ENCODE results near the gene KCNC3.

Gene KCNC3

DNA sequence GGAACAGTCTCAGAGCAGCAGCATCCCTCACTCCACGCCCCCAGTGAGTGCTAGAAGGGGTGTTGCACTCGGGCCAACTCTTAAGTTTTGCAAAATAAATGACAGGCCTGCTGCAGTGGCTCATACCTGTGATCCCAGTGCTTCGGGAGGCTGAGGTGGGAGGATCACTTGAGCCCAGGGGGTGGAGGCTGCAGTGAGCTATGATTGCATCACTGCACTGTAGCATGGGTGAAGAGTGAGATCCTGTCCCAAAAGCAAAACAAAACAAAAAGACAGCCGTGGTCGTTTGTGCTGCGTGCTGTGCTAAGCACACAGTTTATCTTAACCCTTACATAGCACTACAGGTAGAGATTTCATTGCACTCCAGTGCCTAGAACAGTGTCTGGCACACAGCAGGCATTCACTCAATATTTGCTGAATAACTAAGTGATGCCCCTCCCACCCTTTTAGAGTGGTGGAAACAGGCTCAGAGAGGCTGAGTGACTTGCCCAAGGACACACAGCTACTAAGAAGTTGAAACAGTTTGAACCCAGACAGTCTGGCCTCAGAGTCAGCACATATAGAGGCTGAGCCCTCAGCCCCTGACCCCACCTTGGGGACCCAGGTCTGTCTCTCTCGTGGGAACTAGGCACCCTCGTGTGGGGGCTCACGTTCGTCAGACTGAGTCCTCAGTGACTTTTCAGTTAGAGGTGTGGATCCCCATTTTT, 18.3 kb downstream of the KCNC3 start:
- no peak for DNase-seq (ENCODE audit: low spot score)

DNA sequence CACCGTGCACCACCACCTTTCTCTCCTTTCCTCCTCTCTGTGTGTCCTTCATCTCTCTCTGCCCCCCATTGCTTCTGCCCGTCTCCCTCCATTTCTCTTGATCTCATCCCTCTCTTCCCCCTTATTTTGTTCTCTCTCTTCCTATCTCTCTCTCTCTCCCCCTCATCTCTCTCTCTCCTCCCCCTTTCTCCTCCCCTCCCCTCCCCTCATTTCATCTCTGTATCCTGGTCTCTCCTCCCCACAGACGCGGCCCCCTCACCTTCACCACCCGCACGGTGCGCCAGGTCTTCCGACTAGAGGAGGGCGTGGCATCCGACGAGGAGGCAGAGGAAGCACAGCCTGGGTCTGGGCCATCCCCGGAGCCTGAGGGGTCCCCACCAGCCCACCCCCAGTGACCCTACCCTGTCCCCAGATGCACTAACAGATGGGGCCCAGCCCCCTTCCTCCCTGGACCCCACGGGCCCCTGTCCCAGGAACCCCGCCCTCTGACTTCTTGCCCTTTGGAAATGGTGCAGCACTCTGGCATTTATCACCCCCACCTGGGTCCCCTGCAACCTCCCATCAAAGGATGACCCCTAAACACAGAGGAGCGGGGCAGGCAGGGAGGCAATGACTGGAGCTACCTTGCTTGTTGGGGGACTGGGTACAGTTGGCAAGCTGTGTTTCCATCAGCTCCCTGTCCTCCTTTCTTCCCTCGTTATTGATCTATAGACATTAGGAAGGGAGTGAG, 19.6 kb downstream of the KCNC3 start:
- DNase-seq (ENCODE audit: low spot score): no peak

DNA sequence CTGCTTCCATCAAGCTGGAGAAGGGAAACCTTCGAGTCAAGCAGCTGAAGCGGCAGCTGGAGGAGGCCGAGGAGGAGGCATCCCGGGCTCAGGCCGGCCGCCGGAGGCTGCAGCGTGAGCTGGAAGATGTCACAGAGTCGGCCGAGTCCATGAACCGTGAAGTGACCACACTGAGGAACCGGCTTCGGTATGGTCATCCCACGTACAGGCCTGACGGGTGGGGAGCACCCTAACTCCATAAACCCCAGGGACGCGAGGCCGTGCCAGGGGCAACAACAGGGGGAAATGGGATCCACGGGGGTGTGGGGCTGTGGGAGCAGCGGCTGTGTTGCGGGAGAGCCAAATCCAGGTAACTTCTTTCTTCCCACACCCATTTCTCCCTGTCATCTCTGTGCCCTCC, 20.2 kb downstream of the KCNC3 start:
- DNase-seq (ENCODE audit: low spot score): no peak

DNA sequence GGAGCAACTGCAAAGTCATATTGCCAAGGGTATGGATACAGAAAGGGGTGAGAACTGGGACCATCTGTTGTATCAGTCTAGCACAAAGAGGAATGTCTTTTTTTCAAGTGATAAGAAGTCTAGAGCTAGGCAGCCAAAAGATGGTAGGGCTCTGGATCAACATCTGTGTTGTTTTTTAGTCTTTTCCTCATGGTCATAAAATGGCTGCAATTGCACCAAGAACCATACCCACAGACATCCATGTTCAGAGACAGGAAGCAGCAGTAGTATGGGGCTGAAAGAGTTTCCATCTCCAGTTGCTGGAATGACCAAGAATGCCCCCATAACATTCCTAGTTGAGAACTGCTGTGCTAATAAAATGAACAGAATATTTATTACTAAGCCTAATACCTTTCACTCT, 25.6 kb downstream of the KCNC3 start:
- no peak for DNase-seq (ENCODE audit: low spot score)

DNA sequence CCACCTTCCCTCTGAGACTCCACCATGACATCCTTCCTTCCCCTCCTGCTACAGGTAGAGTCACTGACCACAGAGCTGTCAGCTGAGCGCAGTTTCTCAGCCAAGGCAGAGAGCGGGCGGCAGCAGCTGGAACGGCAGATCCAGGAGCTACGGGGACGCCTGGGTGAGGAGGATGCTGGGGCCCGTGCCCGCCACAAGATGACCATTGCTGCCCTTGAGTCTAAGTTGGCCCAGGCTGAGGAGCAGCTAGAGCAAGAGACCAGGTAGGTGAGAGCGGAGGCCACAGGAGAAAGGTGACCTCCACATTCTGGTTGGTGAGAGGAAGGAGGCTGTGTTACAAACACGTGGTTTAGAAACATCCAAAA, 27.6 kb downstream of the KCNC3 start:
- no peak for DNase-seq (ENCODE audit: low spot score)

DNA sequence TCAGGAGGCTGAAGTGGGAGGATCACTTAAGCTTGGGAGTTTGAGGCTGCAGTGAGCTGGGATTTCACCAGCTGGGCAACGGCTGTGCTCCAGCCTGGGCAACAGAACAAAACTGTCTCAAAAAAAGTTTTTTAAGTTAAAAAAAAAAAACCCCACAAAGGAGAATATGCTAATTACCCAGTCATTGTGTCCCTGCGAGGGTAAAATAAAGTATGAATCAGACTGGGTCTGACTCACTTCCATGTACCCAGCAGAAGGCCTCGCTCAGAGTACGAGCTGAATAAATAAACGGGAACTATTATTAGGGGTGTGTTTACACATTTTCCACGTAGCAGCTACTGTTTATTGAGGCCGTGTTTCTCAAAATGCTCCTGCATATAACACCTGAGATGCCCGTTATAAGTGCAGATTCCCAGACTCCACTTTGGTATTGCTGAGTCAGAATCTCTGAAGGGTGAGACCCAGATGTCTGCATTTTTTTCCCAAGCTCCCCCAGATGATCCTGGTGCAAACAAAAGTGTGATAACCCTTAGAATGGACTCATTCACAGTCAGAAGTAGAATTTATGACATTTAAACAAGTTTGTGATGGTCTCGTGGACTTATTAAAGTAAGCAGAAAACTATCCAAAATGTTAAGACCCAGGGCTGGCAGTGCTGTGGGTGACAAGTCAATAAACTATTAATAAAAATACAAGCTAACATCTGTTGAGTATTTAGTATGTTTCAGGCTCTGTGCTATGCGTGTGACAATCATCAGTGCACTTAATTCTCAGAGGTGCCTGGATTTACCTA, 28.2 kb downstream of the KCNC3 start:
- no peak for DNase-seq (ENCODE audit: low spot score)

DNA sequence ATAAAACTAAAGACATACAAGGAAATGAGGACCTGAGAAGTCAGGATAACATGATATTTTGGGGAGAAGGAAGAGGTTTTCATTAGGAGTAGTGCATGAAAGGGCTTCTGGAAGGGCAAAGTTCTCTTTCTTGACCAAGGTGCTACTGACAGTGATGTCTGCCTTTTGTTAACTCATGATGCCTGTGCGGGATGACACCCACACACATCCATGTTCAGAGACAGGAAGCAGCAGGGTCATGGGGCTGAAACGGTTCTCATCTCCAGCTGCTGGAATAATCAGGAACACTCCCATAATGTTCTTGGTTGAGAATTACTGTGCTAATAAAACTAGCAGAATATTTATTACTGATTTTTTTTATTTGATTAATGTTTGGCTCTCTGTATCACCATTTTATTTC, 29.1 kb downstream of the KCNC3 start:
- DNase-seq (ENCODE audit: low spot score): no peak

DNA sequence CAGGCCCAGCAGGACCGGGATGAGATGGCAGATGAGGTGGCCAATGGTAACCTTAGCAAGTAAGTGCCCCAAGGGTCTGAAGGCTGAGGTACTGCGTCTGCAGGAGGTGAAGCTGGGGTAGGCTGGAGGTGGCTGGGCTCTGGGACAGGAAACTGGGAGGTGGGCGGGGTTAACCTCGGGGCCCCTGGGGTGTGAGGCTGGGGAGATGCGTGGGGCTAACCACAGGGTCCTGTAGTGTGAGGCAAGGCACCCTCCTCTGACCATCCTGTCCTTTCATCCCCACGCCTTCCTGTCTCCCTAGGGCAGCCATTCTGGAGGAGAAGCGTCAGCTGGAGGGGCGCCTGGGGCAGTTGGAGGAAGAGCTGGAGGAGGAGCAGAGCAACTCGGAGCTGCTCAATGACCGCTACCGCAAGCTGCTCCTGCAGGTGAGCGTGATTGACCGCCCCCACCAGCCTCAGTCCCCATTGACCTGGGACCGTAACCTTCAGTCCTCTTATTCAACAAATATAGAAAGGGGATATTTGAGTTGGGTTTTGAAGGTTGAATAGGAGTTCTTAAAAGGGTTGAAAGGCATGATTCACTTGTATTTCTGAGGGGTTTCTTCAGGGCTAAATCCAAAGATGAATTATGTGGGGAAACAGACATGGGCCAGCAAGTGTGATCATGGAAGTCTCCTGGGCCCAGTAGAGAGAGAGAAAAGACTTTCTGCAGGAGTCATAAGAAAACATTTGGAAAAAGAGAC, 35.7 kb downstream of the KCNC3 start:
- DNase-seq (ENCODE audit: low spot score): no peak

DNA sequence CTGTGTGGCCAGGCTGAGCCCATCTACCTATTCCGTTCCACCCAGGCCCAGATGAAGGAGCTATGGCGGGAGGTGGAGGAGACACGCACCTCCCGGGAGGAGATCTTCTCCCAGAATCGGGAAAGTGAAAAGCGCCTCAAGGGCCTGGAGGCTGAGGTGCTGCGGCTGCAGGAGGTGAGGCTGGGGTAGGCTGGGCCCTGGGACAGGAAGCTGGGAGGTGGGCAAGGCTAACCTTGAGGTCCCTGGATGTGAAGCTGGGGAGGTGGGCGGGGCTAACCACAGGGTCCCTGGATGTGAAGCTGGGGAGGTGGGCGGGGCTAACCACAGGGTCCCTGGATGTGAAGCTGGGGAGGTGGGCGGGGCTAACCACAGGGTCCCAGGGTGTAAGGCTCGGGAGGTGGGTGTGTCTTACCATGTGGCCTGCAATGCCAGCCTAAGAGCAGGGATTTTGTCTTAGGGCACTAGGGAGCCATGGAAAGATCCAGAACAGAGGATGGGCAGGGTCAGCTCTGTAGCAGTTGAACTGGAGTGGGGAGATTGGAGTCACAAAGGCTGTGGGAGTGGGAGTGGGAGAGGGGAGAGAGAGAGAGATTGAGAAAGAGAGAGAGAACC, 36.9 kb downstream of the KCNC3 start:
- no peak for DNase-seq (ENCODE audit: low spot score)

DNA sequence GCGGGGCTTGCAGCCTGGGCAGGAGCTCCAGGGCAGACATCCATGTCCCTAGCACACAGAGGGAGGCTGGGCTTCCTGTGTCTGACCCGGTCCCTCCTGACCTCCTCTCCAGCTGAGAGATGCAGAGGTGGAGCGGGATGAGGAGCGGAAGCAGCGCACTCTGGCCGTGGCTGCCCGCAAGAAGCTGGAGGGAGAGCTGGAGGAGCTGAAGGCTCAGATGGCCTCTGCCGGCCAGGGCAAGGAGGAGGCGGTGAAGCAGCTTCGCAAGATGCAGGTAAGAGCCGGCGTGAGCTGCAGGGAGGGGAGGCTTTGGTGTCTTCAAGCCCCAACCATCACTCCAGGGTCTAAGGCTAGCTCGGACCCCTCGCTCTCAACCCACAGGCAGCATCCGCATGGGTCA, 38.4 kb downstream of the KCNC3 start:
- no peak for DNase-seq (ENCODE audit: low spot score)

DNA sequence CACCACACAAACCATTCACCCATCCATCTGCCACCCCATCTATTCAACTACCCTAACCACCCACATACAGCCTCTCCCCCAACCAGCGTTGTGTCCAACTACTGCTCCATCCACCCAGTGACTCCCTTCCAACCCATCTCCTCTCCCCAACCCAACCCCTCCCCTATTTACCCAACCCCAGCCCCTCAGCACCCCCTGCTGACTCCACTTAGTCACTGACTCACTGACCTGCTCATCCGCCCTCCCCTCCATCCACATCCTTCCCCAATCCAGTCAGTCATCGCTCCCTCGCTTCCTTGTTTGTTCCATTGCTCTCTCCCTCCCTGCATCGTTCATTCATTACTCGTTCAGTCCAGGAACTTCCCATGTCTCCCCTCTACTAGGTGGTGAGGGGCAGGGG, 39.2 kb downstream of the KCNC3 start:
- no peak for DNase-seq (ENCODE audit: low spot score)

DNA sequence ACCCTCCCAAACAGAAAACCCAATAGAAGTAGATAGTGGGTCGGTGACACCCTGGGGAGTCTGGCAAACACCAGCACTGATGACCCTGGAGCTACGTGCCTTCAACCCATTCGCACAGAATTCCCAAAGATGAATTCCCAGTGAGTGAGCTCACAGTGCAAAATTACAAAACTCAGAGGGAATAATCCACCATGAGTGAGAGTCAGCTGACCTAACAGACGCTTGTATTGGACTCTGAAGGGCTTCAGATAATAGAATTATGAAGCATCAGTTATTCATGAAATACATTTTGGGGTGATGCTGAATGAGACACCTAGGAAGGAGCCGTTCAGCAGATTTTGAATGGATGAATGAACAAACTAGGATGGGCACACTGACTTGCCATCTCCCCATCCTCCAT, 40.2 kb downstream of the KCNC3 start:
- DNase-seq (ENCODE audit: low spot score): no peak

DNA sequence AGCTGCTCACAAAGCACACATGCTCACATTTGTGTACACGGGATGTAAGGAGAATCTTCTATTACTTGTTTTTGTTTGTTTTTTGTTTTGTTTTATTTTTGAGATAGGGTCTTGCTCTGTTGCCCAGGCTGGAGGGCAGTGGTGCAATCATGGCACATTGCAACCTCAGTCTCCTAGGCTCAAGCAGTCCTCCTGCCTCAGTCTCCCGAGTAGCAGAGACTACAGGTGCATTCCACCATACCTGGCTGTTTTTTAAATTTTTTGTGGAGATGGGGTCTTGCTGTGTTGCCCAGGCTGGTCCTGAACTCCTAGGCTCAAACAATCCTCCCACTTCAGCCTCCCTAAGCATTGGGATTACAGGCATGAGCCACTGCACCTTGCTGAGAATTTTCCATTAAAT, 41.8 kb downstream of the KCNC3 start:
- DNase-seq (ENCODE audit: low spot score): no peak

DNA sequence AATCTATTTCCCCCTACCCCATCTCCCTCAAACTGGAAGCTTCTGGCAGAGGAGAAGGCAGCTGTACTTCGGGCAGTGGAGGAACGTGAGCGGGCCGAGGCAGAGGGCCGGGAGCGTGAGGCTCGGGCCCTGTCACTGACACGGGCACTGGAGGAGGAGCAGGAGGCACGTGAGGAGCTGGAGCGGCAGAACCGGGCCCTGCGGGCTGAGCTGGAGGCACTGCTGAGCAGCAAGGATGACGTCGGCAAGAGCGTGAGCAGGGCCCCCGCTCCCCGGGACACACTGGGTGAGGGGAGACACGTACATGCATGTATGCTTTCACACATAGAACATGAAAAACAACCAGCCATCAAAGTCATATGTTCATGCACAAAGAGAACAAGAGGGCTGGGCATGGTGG, 42.7 kb downstream of the KCNC3 start:
- no peak for DNase-seq (ENCODE audit: low spot score)

DNA sequence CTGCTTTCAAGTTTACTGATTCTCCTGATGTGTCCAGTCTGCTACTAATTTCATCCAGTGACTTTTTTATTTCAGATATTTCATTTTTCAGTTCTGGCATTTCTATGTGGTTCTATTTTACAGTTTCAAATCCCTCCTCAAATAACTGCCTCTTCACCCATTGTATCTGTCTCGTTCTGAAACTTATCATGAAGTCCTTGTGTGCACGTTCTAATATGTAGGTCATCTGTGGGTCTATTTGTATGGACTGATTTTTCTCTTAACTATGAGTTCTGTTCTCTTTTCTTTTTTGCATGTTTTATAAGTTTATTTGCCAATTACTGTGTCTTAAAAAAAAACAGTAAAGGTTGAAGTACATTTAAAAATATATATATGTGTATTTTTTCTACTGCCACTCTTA, 43.3 kb downstream of the KCNC3 start:
- DNase-seq (ENCODE audit: low spot score): no peak

DNA sequence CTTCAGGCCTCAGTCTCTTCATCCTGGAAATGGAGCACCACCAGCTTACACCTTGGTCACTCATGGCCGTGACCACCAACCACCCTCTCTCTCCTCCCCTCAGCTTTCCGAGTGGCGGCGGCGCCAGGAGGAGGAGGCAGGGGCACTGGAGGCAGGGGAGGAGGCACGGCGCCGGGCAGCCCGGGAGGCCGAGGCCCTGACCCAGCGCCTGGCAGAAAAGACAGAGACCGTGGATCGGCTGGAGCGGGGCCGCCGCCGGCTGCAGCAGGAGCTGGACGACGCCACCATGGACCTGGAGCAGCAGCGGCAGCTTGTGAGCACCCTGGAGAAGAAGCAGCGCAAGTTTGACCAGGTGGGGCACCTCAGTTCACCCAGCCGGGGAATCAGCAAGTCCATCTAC, 47.7 kb downstream of the KCNC3 start:
- DNase-seq (ENCODE audit: low spot score): no peak

DNA sequence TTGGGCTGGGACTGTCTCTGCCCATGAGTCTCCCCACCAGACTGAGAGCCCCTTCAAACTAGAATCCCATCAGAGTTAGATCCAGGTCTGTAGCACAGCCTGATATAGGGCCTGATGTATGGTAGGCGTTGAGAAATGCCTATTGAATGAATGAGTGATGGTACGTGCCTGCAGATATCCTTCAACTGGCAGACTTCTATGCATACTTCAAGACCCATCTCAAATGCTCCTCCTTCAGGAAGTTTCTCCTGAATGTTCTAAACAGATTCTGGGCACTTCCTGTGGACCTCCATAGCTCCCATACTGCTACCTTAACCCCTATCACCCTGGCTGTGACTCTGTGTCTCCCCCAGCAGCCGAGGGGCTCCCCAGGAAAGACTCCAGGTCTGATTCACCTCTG, 48.2 kb downstream of the KCNC3 start:
- DNase-seq (ENCODE audit: low spot score): no peak

DNA sequence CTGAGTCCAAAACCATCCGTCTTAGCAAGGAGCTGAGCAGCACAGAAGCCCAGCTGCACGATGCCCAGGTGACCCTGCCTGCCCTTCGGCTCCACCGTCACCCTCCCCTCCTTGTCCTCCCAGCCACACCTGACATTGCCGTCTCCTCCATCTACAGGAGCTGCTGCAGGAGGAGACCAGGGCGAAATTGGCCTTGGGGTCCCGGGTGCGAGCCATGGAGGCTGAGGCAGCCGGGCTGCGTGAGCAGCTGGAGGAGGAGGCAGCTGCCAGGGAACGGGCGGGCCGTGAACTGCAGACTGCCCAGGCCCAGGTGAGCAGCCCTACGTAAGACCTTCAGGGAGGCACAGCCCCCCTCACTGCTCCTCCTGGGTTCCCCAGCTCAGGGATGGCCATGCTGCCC, 49.1 kb downstream of the KCNC3 start:
- DNase-seq (ENCODE audit: low spot score): no peak

DNA sequence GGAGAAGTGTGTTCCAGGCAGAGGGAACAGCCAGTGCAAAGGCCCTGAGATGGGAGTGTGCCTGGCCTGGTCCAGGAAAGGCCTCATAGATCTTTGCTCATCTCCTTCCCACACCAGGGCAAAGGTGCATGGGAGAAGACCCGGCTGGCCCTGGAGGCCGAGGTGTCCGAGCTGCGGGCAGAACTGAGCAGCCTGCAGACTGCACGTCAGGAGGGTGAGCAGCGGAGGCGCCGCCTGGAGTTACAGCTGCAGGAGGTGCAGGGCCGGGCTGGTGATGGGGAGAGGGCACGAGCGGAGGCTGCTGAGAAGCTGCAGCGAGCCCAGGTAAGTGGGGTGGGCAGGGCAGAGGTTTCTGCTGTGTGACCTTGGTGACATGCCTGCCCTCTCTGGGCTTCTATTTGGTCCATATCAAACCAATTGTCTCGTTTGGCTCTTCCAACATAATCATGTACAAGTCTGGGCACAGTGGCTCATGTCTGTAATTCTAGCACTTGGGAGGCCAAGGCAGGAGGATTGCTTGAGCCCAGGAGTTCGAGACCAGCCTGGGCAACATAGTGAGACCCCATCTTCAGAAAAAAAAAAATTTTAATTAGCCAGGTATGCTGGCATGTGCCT, 51.1 kb downstream of the KCNC3 start:
- DNase-seq (ENCODE audit: low spot score): no peak

DNA sequence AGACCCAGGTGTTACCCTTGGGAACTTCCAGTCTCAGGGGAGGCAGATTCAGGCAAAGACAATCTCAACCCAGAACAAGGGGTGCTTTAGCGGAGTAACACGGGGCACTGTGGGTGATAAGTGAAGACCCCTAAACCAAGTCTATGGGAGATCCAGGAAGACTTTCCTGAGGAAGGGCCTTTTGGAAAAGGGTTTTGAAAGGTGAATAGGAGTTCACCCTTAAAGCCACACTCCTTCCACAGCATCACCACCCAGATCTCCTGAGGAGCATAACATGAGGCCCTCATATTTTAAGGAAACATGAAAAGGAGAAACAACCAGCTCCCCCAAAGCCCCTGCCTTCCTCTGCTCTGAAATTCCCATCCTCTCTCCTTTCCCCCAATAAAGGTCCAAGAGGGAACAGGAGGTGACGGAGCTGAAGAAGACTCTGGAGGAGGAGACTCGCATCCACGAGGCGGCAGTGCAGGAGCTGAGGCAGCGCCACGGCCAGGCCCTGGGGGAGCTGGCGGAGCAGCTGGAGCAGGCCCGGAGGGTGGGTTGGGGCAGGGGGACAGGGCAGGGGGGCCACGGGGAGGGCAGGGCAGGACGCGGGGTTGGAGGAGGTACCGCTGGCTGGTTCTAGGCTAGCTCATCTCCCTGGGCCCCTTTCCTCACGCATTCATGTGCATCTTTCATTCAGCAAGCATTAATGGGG, 52.7 kb downstream of the KCNC3 start:
- DNase-seq (ENCODE audit: low spot score): no peak
